ENCODE data around the gene PTGDS.

PTGDS gene

GRCh38 chr9:136949239-136949816 is 28.0 kb upstream of the PTGDS start:
- H3K36me3 ChIP-seq (ENCODE audit: insufficient read depth, low read length) = no peaks in the 10 kb centered on the region
- H3K4me2 ChIP-seq (ENCODE audit: insufficient read depth, low read length) = peak overlapping the region; percentile 83
- H4K20me1 ChIP-seq (ENCODE audit: insufficient read depth, low read length) = no peaks in the 10 kb centered on the region
- no peaks in the 10 kb centered on the region for H3K9me3 ChIP-seq (ENCODE audit: insufficient read depth, low read length, severe bottlenecking)
- H3K27ac ChIP-seq (ENCODE audit: low read length) = peak overlapping the region; percentile 65
- peak overlapping the region; percentile 79 for H2AFZ ChIP-seq (ENCODE audit: low read depth, low read length)
- ATAC-seq (ENCODE audit: insufficient read depth, low read depth) (no peak), DNase-seq (no peak)
- H3K4me1 ChIP-seq (ENCODE audit: insufficient read depth, low read length) = peaks cover 23% of the 10 kb centered on the region
- H3K79me2 ChIP-seq (ENCODE audit: insufficient read depth, low read length) = peaks cover under 1% of the 10 kb centered on the region; the same call in 1 of the 2 replicates
- TF ChIP-seq CTCF (IDR thresholded peaks at IDR 0.05; ENCODE audit: borderline replicate concordance, extremely low read depth, low read length, poor library complexity, severe bottlenecking) (no peak), EZH2 (IDR thresholded peaks at IDR 0.05; ENCODE audit: borderline replicate concordance, low read depth, low read length, severe bottlenecking) (no peak)
- H3K27me3 ChIP-seq (ENCODE audit: insufficient read depth, low read length, poor library complexity) = no peaks in the 10 kb centered on the region
- peak overlapping the region; percentile 77 for H3K9ac ChIP-seq (ENCODE audit: low read depth, low read length)
- H3K4me3 ChIP-seq (ENCODE audit: low read depth in 1 of 2, low read length in 2 of 2) = peak overlapping the region; percentile 15 to 63; a peak in 3 of 4 replicates

- Histone ChIP-seq H3K27ac (ENCODE audit: low read length) (peak overlapping the region; percentile 65), H3K4me1 (ENCODE audit: insufficient read depth, low read length) (peaks cover 20% of the 10 kb centered on the region), H2AFZ (ENCODE audit: low read depth, low read length) (peak overlapping the region; percentile 79), H3K36me3 (ENCODE audit: insufficient read depth, low read length) (no peaks in the 10 kb centered on the region), H3K27me3 (ENCODE audit: insufficient read depth, low read length, poor library complexity) (no peaks in the 10 kb centered on the region), H3K9ac (ENCODE audit: low read depth, low read length) (peak overlapping the region; percentile 77), H3K4me2 (ENCODE audit: insufficient read depth, low read length) (peak overlapping the region; percentile 83), H4K20me1 (ENCODE audit: insufficient read depth, low read length) (no peaks in the 10 kb centered on the region), H3K9me3 (ENCODE audit: insufficient read depth, low read length, severe bottlenecking) (no peaks in the 10 kb centered on the region), H3K4me3 (ENCODE audit: low read depth in 1 of 2, low read length in 2 of 2) (peak overlapping the region; percentile 15 to 63), H3K79me2 (ENCODE audit: insufficient read depth, low read length) (no peaks in the 10 kb centered on the region)
- DNase-seq (peak; percentile 94), ATAC-seq (ENCODE audit: insufficient read depth, low read depth) (peak; percentile 94)
- TF ChIP-seq CTCF (IDR thresholded peaks at IDR 0.05; ENCODE audit: borderline replicate concordance, extremely low read depth, low read length, poor library complexity, severe bottlenecking) (peak; percentile 34), EZH2 (IDR thresholded peaks at IDR 0.05; ENCODE audit: borderline replicate concordance, low read depth, low read length, severe bottlenecking) (no peak)
Observed at GRCh38 chr9:136949817-136950655, 27.3 kb upstream of the PTGDS start.

- Histone ChIP-seq H3K79me2 (ENCODE audit: insufficient read depth, low read length) (no peaks in the 10 kb centered on the region), H3K4me3 (ENCODE audit: low read depth in 1 of 2, low read length in 2 of 2) (peak overlapping the region; percentile 15 to 63; a peak in 3 of 4 replicates), H3K36me3 (ENCODE audit: insufficient read depth, low read length) (no peaks in the 10 kb centered on the region), H2AFZ (ENCODE audit: low read depth, low read length) (peak overlapping the region; percentile 79), H3K9me3 (ENCODE audit: insufficient read depth, low read length, severe bottlenecking) (no peaks in the 10 kb centered on the region), H3K4me1 (ENCODE audit: insufficient read depth, low read length) (peaks cover 18% of the 10 kb centered on the region), H3K27me3 (ENCODE audit: insufficient read depth, low read length, poor library complexity) (no peaks in the 10 kb centered on the region), H3K4me2 (ENCODE audit: insufficient read depth, low read length) (peak overlapping the region; percentile 83), H3K9ac (ENCODE audit: low read depth, low read length) (peak overlapping the region; percentile 77), H3K27ac (ENCODE audit: low read length) (peak overlapping the region; percentile 65), H4K20me1 (ENCODE audit: insufficient read depth, low read length) (no peaks in the 10 kb centered on the region)
- ATAC-seq (ENCODE audit: insufficient read depth, low read depth) = no peak
- DNase-seq = no peak
- TF ChIP-seq EZH2 (IDR thresholded peaks at IDR 0.05; ENCODE audit: borderline replicate concordance, low read depth, low read length, severe bottlenecking) (no peak), CTCF (IDR thresholded peaks at IDR 0.05; ENCODE audit: borderline replicate concordance, extremely low read depth, low read length, poor library complexity, severe bottlenecking) (no peak)
Observed at GRCh38 chr9:136950656-136951276, 26.5 kb upstream of the PTGDS start.

Data from DND-41 (cell line).